Left ventricle myocardium superior (tissue), 1 donor: ENCODE measurements around the gene MYCN. TPM values are rescaled to one million over a fixed set of nuclear protein-coding genes. Genes with fewer than 3 reads are reported as not detected.
"Not testable (repeated sequence)": the region's sequence is repeated elsewhere in the genome, so short reads cannot be mapped to it uniquely, and the experiment has no call there.

Source experiments
- ATAC-seq: fragments of 200-7000 bp; cut with Tn5 transposase; one replicate; pipeline ENCODE4 v1.9.1; 2020; ENCODE audit warnings: mild to moderate bottlenecking, moderate library complexity
- DNase-seq: peaks from one replicate; pipeline ENCODE4 v3.0.0-alpha.2; 2020
- intact Hi-C: fragments of 100-400 bp; cut with micrococcal nuclease; formaldehyde crosslinking; loops from one replicate; pipeline ENCODE4 v1.11.0; 2022
- total RNA-seq: library from RNA; stranded (reverse); fragmentation: NEBNext Ultra II Directional; extraction: Animal tissue kit (Norgen Biotek cat#: 25700); gene quantifications from one replicate; pipeline ENCODE4 v1.2.1, GENCODE V29; 2021
- donor health status: DM: no; HTN: yes; CAD: no; lungs with severe emphysema.

Gene MYCN
- total RNA-seq, 1 donor from 2014 or later = 0.45 TPM

- ATAC-seq (no peak), DNase-seq (no peak)
- intact Hi-C loops = no loop called here
Observed at GRCh38 chr2:15953147-15953630, 12.8 kb downstream of the MYCN start.

GRCh38 chr2:15953891-15954680, 13.7 kb downstream of the MYCN start:
- ATAC-seq (no peak), DNase-seq (no peak)
- intact Hi-C loops = no loop called here

DNA sequence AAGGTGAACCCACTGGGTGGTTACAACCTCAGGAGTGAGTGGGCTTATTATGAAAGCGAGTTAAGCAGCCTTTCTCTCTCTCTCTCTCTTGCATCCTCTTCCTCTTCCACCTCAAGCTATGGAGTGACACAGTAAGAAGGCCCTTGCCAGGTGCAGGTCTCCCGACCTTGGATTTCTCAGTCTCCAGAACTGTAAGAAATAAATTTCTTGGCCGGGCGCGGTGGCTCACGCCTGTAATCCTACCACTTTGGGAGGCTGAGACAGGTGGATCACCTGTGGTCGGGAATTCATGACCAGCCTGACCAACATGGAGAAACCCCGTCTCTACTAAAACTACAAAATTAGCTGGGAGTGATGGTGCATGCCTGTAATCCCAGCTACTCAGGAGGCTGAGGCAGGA, 14.4 kb downstream of the MYCN start:
- ATAC-seq = no peak
- DNase-seq = no peak
- intact Hi-C loops = no loop called here

- ATAC-seq = no peak
- intact Hi-C loops = no loop called here
- no peak for DNase-seq
Observed at GRCh38 chr2:15955232-15955988, 15.1 kb downstream of the MYCN start.

- no peak for ATAC-seq
- DNase-seq = no peak
- intact Hi-C loops = no loop called here
Observed at GRCh38 chr2:15956230-15956629, 15.9 kb downstream of the MYCN start.

- intact Hi-C loops = no loop called here
- ATAC-seq (no peak), DNase-seq (no peak)
Observed at GRCh38 chr2:15956751-15957736, 16.7 kb downstream of the MYCN start.

GRCh38 chr2:15957881-15958713, 17.7 kb downstream of the MYCN start:
- DNase-seq = no peak
- intact Hi-C loops = no loop called here
- no peak for ATAC-seq

- DNase-seq (no peak), ATAC-seq (no peak)
- intact Hi-C loops = no loop called here
Observed at GRCh38 chr2:15959331-15960153, 19.2 kb downstream of the MYCN start.

DNA sequence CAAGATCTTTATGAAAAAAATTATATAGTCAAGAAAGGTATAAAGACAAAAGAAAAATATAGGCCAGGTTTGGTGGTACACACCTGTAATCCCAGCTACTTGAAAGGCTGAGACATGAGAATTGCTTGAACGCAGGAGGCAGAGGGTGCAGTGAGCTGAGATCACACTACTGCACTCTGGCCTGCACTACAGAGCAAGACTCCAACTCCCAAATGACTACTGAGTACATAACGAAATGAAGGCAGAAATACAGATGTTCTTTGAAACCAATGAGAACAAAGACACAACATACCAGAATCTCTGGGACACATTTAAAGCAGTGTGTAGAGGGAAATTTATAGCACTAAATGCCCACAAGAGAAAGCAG, 19.8 kb downstream of the MYCN start:
- ATAC-seq = not testable (repeated sequence)

DNA sequence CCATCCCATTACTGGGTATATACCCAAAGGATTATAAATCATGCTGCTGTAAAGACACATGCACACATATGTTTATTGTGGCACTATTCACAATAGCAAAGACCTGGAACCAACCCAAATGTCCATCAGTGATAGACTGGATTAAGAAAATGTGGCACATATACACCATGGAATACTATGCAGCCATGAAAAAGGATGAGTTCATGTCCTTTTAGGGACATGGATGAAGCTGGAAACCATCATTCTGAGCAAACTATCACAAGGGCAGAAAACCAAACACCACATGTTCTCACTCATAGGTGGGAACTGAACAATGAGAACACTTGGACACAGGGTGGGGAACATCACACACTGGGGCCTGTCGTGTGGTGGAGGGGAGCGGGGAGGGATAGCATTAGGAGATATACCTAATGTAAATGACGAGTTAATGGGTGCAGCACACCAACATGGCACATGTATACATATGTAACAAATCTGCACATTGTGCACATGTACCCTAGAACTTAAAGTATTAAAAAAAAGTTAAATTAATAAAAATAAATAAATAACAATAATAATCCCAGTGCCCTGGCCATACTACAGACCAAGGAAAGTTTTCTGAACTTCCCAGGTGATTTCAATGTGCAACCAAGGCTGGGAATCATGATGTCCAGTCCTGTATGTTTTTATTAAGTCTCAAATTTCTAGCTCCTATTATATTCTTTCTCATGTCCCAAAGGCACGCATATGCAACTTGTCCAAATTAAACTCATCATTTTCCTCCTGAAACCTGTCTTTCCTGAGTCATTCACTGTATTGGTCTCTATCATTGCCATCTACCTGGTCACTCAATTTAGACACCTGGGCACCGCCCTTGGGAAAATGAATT, 23.0 kb downstream of the MYCN start:
- ATAC-seq, DNase-seq, intact Hi-C loops: not testable (repeated sequence)

More for the DNA sequence above, 19.8 kb downstream of the MYCN start:
- DNase-seq, intact Hi-C loops: not testable (repeated sequence)

GRCh38 chr2:15963977-15964670, 23.8 kb downstream of the MYCN start:
- ATAC-seq = no peak
- intact Hi-C loops = no loop called here
- DNase-seq = no peak

- intact Hi-C loops = no loop called here
- no peak for DNase-seq
- ATAC-seq = no peak
Observed at GRCh38 chr2:15964936-15965563, 24.7 kb downstream of the MYCN start.

- intact Hi-C loops = no loop called here
- DNase-seq (no peak), ATAC-seq (no peak)
Observed at GRCh38 chr2:15965564-15966019, 25.2 kb downstream of the MYCN start.

- DNase-seq (no peak), ATAC-seq (no peak)
- intact Hi-C loops = no loop called here
Observed at GRCh38 chr2:15967415-15968279, 27.3 kb downstream of the MYCN start.
